OCI-LY1 (cell line): ENCODE data around the gene CLCN5.
A peak's percentile ranks its signal among the peaks of the same experiment; 100 is the strongest.

Source experiments
- H2AFZ ChIP-seq: fragments of 200-600 bp; sonication (generic), shearing (Covaris generic); 2 replicates; pipeline ENCODE4 v1.6.0; 2014; ENCODE audit warnings: antibody characterized with exemption, mild to moderate bottlenecking, low read length
- H3F3A ChIP-seq: fragments of 200-600 bp; sonication (generic), shearing (Covaris generic); 2 replicates; pipeline ENCODE4 v1.6.0; 2014; ENCODE audit warnings: mild to moderate bottlenecking, antibody characterized with exemption, low read length, moderate library complexity; ENCODE audit not compliant: insufficient read depth
- H3K27ac ChIP-seq: fragments of 200-600 bp; sonication (generic); 2 replicates; pipeline ENCODE4 v1.5.1; 2014; ENCODE audit warnings: low read length, mixed run types, mild to moderate bottlenecking, low read depth; ENCODE audit not compliant: poor library complexity, severe bottlenecking
- H3K27me3 ChIP-seq: fragments of 200-600 bp; sonication (generic); 2 replicates; pipeline ENCODE4 v1.6.0; 2014; ENCODE audit warnings: antibody characterized with exemption, mild to moderate bottlenecking, low read length, moderate library complexity; ENCODE audit not compliant: insufficient read depth
- H3K36me3 ChIP-seq: fragments of 200-600 bp; sonication (generic); 2 replicates; pipeline ENCODE4 v1.6.1; 2014; ENCODE audit warnings: mild to moderate bottlenecking, antibody characterized with exemption, low read length, moderate library complexity, mixed read lengths; ENCODE audit not compliant: insufficient read depth
- H3K4me1 ChIP-seq: fragments of 200-600 bp; sonication (generic); 2 replicates; pipeline ENCODE4 v1.5.1; 2014; ENCODE audit warnings: mild to moderate bottlenecking, low read length, moderate library complexity; ENCODE audit not compliant: insufficient read depth, severe bottlenecking
- H3K4me2 ChIP-seq: fragments of 200-600 bp; sonication (generic), shearing (Covaris generic); 2 replicates; pipeline ENCODE4 v1.6.1; 2014; ENCODE audit warnings: low read length
- H3K4me3 ChIP-seq: fragments of 200-600 bp; sonication (generic); 2 replicates; pipeline ENCODE4 v1.5.1; 2014; ENCODE audit warnings: low read length, low read depth, mild to moderate bottlenecking, mixed read lengths; ENCODE audit not compliant: poor library complexity, severe bottlenecking
- H3K79me2 ChIP-seq: fragments of 200-600 bp; shearing (Covaris generic); 2 replicates; pipeline ENCODE4 v1.6.1; 2016; ENCODE audit warnings: mixed run types, low read length, mixed read lengths; ENCODE audit not compliant: insufficient read depth
- H3K9ac ChIP-seq: fragments of 200-600 bp; sonication (generic), shearing (Covaris generic); 2 replicates; pipeline ENCODE4 v1.6.1; 2014; ENCODE audit warnings: mild to moderate bottlenecking, low read length, mixed read lengths
- H3K9me2 ChIP-seq: fragments of 200-600 bp; sonication (generic), shearing (Covaris generic); 2 replicates; pipeline ENCODE4 v1.6.1; 2014; ENCODE audit warnings: low read depth, mild to moderate bottlenecking, low read length, mixed read lengths
- H3K9me3 ChIP-seq: fragments of 200-600 bp; shearing (Covaris generic); 2 replicates; pipeline ENCODE4 v1.6.1; 2014; ENCODE audit warnings: low read length, mixed read lengths
- H4K20me1 ChIP-seq: fragments of 200-600 bp; sonication (generic), shearing (Covaris generic); 2 replicates; pipeline ENCODE4 v1.6.0; 2016; ENCODE audit warnings: mild to moderate bottlenecking, low read length; ENCODE audit not compliant: insufficient read depth
- EZH2 ChIP-seq: fragments of 200-600 bp; sonication (generic), shearing (Covaris generic); IDR thresholded peaks from 2 replicates; pipeline ENCODE4 v1.8.0; 2017; ENCODE audit warnings: borderline replicate concordance, mixed run types, mild to moderate bottlenecking, antibody characterized with exemption, low read length, moderate library complexity, mixed read lengths
- TF ChIP-seq, protein P1 (sequence below): fragments of 200-600 bp; sonication (generic), shearing (Covaris generic); IDR thresholded peaks from 2 replicates; pipeline ENCODE4 v1.5.1; 2017; ENCODE audit warnings: mild to moderate bottlenecking, antibody characterized with exemption, low read length, moderate library complexity, mixed read lengths

The CLCN5 gene

DNA sequence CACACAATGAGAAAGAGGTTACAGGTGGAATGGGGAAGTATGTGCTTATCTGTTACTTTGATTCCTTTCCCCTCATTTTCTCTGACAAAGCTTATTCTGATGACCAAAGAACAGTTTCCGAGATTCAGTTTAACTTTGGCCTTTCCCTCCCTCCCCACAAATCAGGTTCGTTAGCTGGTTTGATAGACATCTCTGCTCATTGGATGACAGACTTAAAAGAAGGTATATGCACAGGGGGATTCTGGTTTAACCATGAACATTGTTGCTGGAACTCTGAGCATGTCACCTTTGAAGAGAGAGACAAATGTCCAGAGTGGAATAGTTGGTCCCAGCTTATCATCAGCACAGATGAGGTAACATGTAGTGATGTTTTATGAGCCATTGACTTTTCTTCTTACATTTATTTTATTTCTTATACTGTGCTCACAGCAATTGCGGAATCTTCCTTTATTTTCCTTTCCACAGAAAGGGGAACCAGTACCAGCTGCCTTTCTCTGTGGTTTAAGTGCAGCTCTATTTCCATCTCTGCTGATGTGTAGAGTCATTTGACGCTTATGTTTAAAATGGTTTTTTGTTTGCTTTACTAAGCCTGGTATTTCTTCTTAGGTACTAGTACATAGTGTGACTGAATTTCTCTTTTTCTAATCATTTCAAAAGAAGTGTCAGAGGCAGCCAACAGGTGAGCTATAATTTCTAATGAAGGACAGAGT lies 153.4 kb downstream of the CLCN5 start:
- H3F3A ChIP-seq = no peaks in the 10 kb centered on the region
- no peaks in the 10 kb centered on the region for H3K9me2 ChIP-seq
- no peaks in the 10 kb centered on the region for H4K20me1 ChIP-seq
- H3K4me2 ChIP-seq = peak overlapping the region; percentile 62
- H3K9ac ChIP-seq = peak overlapping the region; percentile 50
- no peak for TF ChIP-seq EZH2
- TF ChIP-seq, protein P1, sequence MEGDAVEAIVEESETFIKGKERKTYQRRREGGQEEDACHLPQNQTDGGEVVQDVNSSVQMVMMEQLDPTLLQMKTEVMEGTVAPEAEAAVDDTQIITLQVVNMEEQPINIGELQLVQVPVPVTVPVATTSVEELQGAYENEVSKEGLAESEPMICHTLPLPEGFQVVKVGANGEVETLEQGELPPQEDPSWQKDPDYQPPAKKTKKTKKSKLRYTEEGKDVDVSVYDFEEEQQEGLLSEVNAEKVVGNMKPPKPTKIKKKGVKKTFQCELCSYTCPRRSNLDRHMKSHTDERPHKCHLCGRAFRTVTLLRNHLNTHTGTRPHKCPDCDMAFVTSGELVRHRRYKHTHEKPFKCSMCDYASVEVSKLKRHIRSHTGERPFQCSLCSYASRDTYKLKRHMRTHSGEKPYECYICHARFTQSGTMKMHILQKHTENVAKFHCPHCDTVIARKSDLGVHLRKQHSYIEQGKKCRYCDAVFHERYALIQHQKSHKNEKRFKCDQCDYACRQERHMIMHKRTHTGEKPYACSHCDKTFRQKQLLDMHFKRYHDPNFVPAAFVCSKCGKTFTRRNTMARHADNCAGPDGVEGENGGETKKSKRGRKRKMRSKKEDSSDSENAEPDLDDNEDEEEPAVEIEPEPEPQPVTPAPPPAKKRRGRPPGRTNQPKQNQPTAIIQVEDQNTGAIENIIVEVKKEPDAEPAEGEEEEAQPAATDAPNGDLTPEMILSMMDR = no peak
- H2AFZ ChIP-seq = no peak overlapping the region
- H3K36me3 ChIP-seq = 0 out of 2 replicates have a peak, but pooled peaks cover 4% of the 10 kb centered on the region
- H3K9me3 ChIP-seq = no peaks in the 10 kb centered on the region
- peak overlapping the region; percentile 91 for H3K27ac ChIP-seq
- no peaks in the 10 kb centered on the region for H3K27me3 ChIP-seq
- H3K4me3 ChIP-seq = peak overlapping the region; percentile 47
- H3K4me1 ChIP-seq = peaks cover 32% of the 10 kb centered on the region
- H3K79me2 ChIP-seq = no peaks in the 10 kb centered on the region

DNA sequence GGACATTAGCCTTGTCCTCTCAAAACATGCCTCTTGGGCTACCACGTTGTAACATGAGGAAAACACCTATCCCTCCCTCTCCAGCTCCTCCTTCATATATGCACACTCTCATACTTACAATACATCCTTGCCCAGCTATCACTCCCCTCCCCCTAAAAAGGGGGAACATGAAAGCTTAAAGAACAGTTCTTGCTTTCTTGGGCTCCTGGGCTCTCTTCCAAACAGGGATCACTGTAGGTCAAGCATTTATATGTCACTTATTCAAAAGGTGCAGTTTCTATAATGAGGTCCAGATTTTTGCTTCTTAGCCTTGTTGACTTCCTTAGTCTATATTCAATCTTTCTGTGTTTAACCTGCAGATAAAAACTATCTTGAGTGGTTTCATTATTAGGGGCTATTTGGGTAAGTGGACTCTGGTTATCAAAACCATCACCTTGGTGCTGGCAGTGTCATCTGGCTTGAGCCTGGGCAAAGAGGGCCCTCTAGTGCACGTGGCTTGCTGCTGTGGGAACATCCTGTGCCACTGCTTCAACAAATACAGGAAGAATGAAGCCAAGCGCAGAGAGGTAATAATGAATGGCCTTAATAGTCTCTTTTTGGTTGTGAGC lies 159.0 kb downstream of the CLCN5 start:
- Histone ChIP-seq H3K36me3 (no peaks in the 10 kb centered on the region), H3K9me3 (no peaks in the 10 kb centered on the region), H3K4me1 (peaks cover 9% of the 10 kb centered on the region), H3K79me2 (no peaks in the 10 kb centered on the region), H3F3A (no peaks in the 10 kb centered on the region), H2AFZ (no peak overlapping the region), H3K27ac (no peak overlapping the region), H3K9me2 (no peaks in the 10 kb centered on the region), H3K9ac (no peak overlapping the region), H3K27me3 (no peaks in the 10 kb centered on the region), H4K20me1 (no peaks in the 10 kb centered on the region), H3K4me2 (no peak overlapping the region), H3K4me3 (no peak overlapping the region)
- TF ChIP-seq, protein P1 = peak; percentile 56
- no peak for TF ChIP-seq EZH2

DNA sequence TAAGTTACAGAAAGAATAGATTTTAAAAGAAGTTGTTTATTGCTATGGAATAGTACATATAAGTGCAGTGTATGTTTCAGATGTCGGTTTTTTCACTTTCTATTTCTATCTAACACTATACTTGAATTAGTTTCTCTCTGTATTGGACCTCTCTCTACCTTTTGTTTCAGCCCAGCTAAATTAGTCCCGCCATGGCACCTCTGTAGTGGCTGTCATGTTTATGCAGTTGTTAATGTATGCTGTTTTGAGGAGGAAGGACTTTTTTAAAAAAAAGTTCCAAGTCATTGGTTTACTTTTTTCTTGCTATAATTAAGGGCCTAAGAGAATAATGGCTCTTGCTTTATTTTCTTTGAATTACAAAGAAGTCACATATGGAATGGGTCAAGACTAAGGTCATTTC lies 160.3 kb downstream of the CLCN5 start:
- Histone ChIP-seq H3K4me2 (no peak overlapping the region), H3K79me2 (no peaks in the 10 kb centered on the region), H3K27me3 (no peaks in the 10 kb centered on the region), H3F3A (no peaks in the 10 kb centered on the region), H3K36me3 (no peaks in the 10 kb centered on the region; the same call in 1 of the 2 replicates), H3K27ac (no peak overlapping the region), H3K9ac (no peak overlapping the region), H2AFZ (no peak overlapping the region), H3K4me1 (no peaks in the 10 kb centered on the region), H3K4me3 (no peak overlapping the region), H4K20me1 (no peaks in the 10 kb centered on the region), H3K9me2 (no peaks in the 10 kb centered on the region), H3K9me3 (no peaks in the 10 kb centered on the region)
- TF ChIP-seq, protein P1 = no peak
- TF ChIP-seq EZH2 = no peak
